ENCODE measurements around the gene NBAS.

NBAS gene

GRCh38 chr2:15560988-15561573 is at the start of gene NBAS:
NBAS (minus strand) TSS chr2:15561334; CDS start chr2:15561304, 30 bp downstream.
- DNase-seq (ENCODE audit: low read depth in 1 of 2, low spot score in 1 of 2): peak; percentile 51 to 62

- DNase-seq (ENCODE audit: low read depth in 1 of 2, low spot score in 1 of 2): no peak
These were observed 49.4 kb upstream of the NBAS start for GRCh38 chr2:15610430-15610952.

- DNase-seq (ENCODE audit: low read depth in 1 of 2, low spot score in 1 of 2): no peak
These were observed 48.4 kb upstream of the NBAS start for GRCh38 chr2:15609341-15610042.

- no peak for DNase-seq (ENCODE audit: low read depth in 1 of 2, low spot score in 1 of 2)
These were observed 47.2 kb upstream of the NBAS start for GRCh38 chr2:15608392-15608761.

- no peak for DNase-seq (ENCODE audit: low read depth in 1 of 2, low spot score in 1 of 2)
These were observed 46.7 kb upstream of the NBAS start for GRCh38 chr2:15607709-15608391.

GRCh38 chr2:15606481-15607441 is 45.6 kb upstream of the NBAS start:
- DNase-seq (ENCODE audit: low read depth in 1 of 2, low spot score in 1 of 2): no peak

GRCh38 chr2:15605721-15606120 is 44.6 kb upstream of the NBAS start:
- DNase-seq (ENCODE audit: low read depth in 1 of 2, low spot score in 1 of 2): no peak

- no peak for DNase-seq (ENCODE audit: low read depth in 1 of 2, low spot score in 1 of 2)
These were observed 42.8 kb upstream of the NBAS start for GRCh38 chr2:15603948-15604347.

- DNase-seq (ENCODE audit: low read depth in 1 of 2, low spot score in 1 of 2): no peak
These were observed 42.1 kb upstream of the NBAS start for GRCh38 chr2:15603044-15603765.

GRCh38 chr2:15602393-15602792 is 41.3 kb upstream of the NBAS start:
- DNase-seq (ENCODE audit: low read depth in 1 of 2, low spot score in 1 of 2): no peak

GRCh38 chr2:15601681-15602080 is 40.5 kb upstream of the NBAS start:
- DNase-seq (ENCODE audit: low read depth in 1 of 2, low spot score in 1 of 2): no peak

- no peak for DNase-seq (ENCODE audit: low read depth in 1 of 2, low spot score in 1 of 2)
These were observed 38.9 kb upstream of the NBAS start for GRCh38 chr2:15599994-15600393.

GRCh38 chr2:15596968-15597367 is 35.8 kb upstream of the NBAS start:
- no peak for DNase-seq (ENCODE audit: low read depth in 1 of 2, low spot score in 1 of 2)

GRCh38 chr2:15596350-15596749 is 35.2 kb upstream of the NBAS start:
- no peak for DNase-seq (ENCODE audit: low read depth in 1 of 2, low spot score in 1 of 2)

GRCh38 chr2:15595936-15596335 is 34.8 kb upstream of the NBAS start:
- no peak for DNase-seq (ENCODE audit: low read depth in 1 of 2, low spot score in 1 of 2)

GRCh38 chr2:15595342-15595905 is 34.3 kb upstream of the NBAS start:
- DNase-seq (ENCODE audit: low read depth in 1 of 2, low spot score in 1 of 2): no peak

GRCh38 chr2:15594291-15595256 is 33.4 kb upstream of the NBAS start:
- DNase-seq (ENCODE audit: low read depth in 1 of 2, low spot score in 1 of 2): no peak

GRCh38 chr2:15593327-15593705 is 32.2 kb upstream of the NBAS start:
- no peak for DNase-seq (ENCODE audit: low read depth in 1 of 2, low spot score in 1 of 2)
